Panc1 (cell line): ENCODE measurements around the gene CD44. TPM values are rescaled to one million over a fixed set of nuclear protein-coding genes. Genes with fewer than 3 reads are reported as not detected.

Experiments used
- ATAC-seq: fragments of 200-7000 bp; cut with Tn5 transposase; 2 replicates; pipeline ENCODE4 v1.9.1; 2020; ENCODE audit warnings: mild to moderate bottlenecking, moderate library complexity
- Bru-seq: library from RNA; stranded (reverse); fragments of 400-500 nt; gene quantifications from one replicate; lab custom pipeline; 2021; lab: Mats Ljungman, UMichigan
- BruChase-seq, 2 experiments: library from RNA; stranded (reverse); fragments of 400-500 nt; gene quantifications; one replicate each; lab custom pipeline; 2021; lab: Mats Ljungman, UMichigan
- BruUV-seq: library from RNA; stranded (reverse); fragments of 400-500 nt; replicated peaks from 2 replicates; lab custom pipeline; 2021; lab: Mats Ljungman, UMichigan
- CTCF ChIA-PET: fragments of 300-600 bp; sonication (Branson Sonifier 250); formaldehyde crosslinking; loops from one replicate; lab custom pipeline; 2022; ENCODE audit warnings: antibody characterized with exemption; lab: Charles Lee
- POLR2A ChIA-PET: fragments of 300-600 bp; sonication (Branson Sonifier 250); formaldehyde crosslinking; loops from one replicate; lab custom pipeline; 2022; ENCODE audit warnings: antibody characterized with exemption; lab: Charles Lee
- DNase-seq: peaks from one replicate; pipeline ENCODE4 v3.0.0-alpha.2; 2010; ENCODE audit warnings: low read depth, low spot score
- H3K27ac ChIP-seq: 2 replicates; pipeline ENCODE4 v1.5.1; 2011; ENCODE audit warnings: mild to moderate bottlenecking, low read length, inconsistent platforms
- H3K27me3 ChIP-seq: fragments of 200-500 bp; sonication (Bioruptor generic); 2 replicates; pipeline ENCODE4 v1.6.0; 2014; ENCODE audit warnings: low read length, inconsistent platforms; ENCODE audit not compliant: control insufficient read depth, insufficient read depth
- H3K36me3 ChIP-seq: fragments of 200-500 bp; sonication (Bioruptor generic); 2 replicates; pipeline ENCODE4 v1.5.1; 2014; ENCODE audit warnings: inconsistent platforms, mild to moderate bottlenecking, low read length, moderate library complexity; ENCODE audit not compliant: control insufficient read depth, insufficient read depth
- H3K4me1 ChIP-seq: 2 replicates; pipeline ENCODE4 v1.5.1; 2011; ENCODE audit warnings: inconsistent platforms, mild to moderate bottlenecking, low read length, moderate library complexity; ENCODE audit not compliant: control insufficient read depth, insufficient read depth
- H3K4me3 ChIP-seq, 2 experiments: 2 replicates each; pipeline ENCODE4 v1.5.1; 2011 to 2012; ENCODE audit warnings: low read depth in 2 of 2, low read length in 2 of 2, mild to moderate bottlenecking in 2 of 2, inconsistent platforms in 1 of 2, moderate library complexity in 1 of 2
- H3K9me3 ChIP-seq: fragments of 200-500 bp; sonication (Bioruptor generic); 2 replicates; pipeline ENCODE4 v1.5.1; 2014; ENCODE audit warnings: low read depth, mild to moderate bottlenecking, inconsistent platforms, low read length, moderate library complexity; ENCODE audit not compliant: control insufficient read depth, insufficient read depth
- CTCF ChIP-seq: fragments of 450-650 bp; IDR thresholded peaks from 2 replicates; pipeline ENCODE4 v1.5.1; 2017; ENCODE audit warnings: mild to moderate bottlenecking
- POLR2AphosphoS5 ChIP-seq: IDR thresholded peaks from 2 replicates; pipeline ENCODE4 v1.6.1; 2012; ENCODE audit warnings: mild to moderate bottlenecking, low read depth, low read length, moderate library complexity
- REST ChIP-seq, 2 experiments: IDR thresholded peaks; 2 replicates each; pipeline ENCODE4 v1.6.1; 2011 to 2012; ENCODE audit warnings: low read depth in 2 of 2, control low read depth in 1 of 2, low read length in 1 of 2, mild to moderate bottlenecking in 1 of 2, moderate library complexity in 1 of 2; ENCODE audit not compliant: insufficient read depth in 1 of 2
- SIN3A ChIP-seq: IDR thresholded peaks from 2 replicates; pipeline ENCODE4 v1.6.1; 2012; ENCODE audit warnings: low read depth, mild to moderate bottlenecking, low read length, moderate library complexity, borderline replicate concordance; ENCODE audit not compliant: insufficient read depth
- TCF7L2 ChIP-seq: IDR thresholded peaks from 2 replicates; pipeline ENCODE4 v1.6.1; 2011; ENCODE audit warnings: mild to moderate bottlenecking, low read depth, low read length, inconsistent platforms
- in situ Hi-C: cut with HindIII; loops from 2 replicates; pipeline ENCODE4 v1.10.0; 2016; ENCODE audit warnings: low sequenced_read_pairs, low pct_unique_long_range_greater_than_20kb
- intact Hi-C: fragments of 100-400 bp; cut with micrococcal nuclease; formaldehyde crosslinking; loops from one replicate; pipeline ENCODE4 v1.10.0; 2022; ENCODE audit not compliant: unreplicated experiment
- long read RNA-seq: library from polyadenylated mRNA; unstranded; transcript quantifications from one replicate; pipeline ENCODE4 v2.0.0, GENCODE V29; 2021; ENCODE audit not compliant: unreplicated experiment
- polyA plus RNA-seq: library from polyadenylated mRNA; unstranded; fragments of >200 nt; gene quantifications from one replicate; pipeline ENCODE4 v1.2.1, GENCODE V29; 2012; ENCODE audit warnings: missing spikeins; ENCODE audit not compliant: insufficient read length
- total RNA-seq: library from RNA; stranded (reverse); gene quantifications from one replicate; pipeline ENCODE4 v1.2.1, GENCODE V29; 2021; ENCODE audit not compliant: unreplicated experiment

Gene CD44
- total RNA-seq = 1,819 TPM
- 1,270 TPM for polyA plus RNA-seq
- percentile 100 among the genes with signal in this experiment for Bru-seq, nascent RNA
- percentile 99 among the genes with signal in this experiment for BruChase-seq, experiment 1, labeled RNA remaining after a 2-hour chase
- percentile 99 among the genes with signal in this experiment for BruChase-seq, experiment 2, labeled RNA remaining after a 6-hour chase
- long read RNA-seq, full-length matches to known transcripts = 1,058 of 2,275 reads
- long read RNA-seq, partial matches to known transcripts = 1,075 of 2,275 reads
- long read RNA-seq, other reads (novel, unspliced or antisense) = 142 of 2,275 reads

- ChIA-PET POLR2A (interaction anchor here (0.5 to 2.2 kb wide), 13 partner anchors 8 to 214 kb away, joined by 3 to 18 read pairs (median 5); no protein-coding TSS in a partner anchor), CTCF (no interaction called here)
- Histone ChIP-seq H3K27ac (peak within 1 kb of the TSS; percentile 97), H3K9me3 (no peaks in the 10 kb centered on the region), H3K36me3 (peaks cover 14% of the 10 kb centered on the region), H3K4me3 (peak within 1 kb of the TSS; percentile 95 to 98), H3K27me3 (no peaks in the 10 kb centered on the region), H3K4me1 (peaks cover 55% of the 10 kb centered on the region)
- intact Hi-C loops = no loop called here
- DNase-seq (no peak), ATAC-seq (peak; percentile 78)
- in situ Hi-C loops = no loop called here
- BruUV-seq = no TSS peak
- TF ChIP-seq SIN3A = peak; percentile 63; the same call in 1 of the 2 replicates
- TF ChIP-seq POLR2AphosphoS5 = peak; percentile 98
- no peak; the same call in 1 of the 2 replicates for TF ChIP-seq TCF7L2
- peak in 1 of 2 experiments; percentile 64; a peak in 1 of 4 replicates for TF ChIP-seq REST (IDR thresholded peaks at IDR 0.05; ENCODE audit: insufficient read depth in 1 of 2, low read depth in 2 of 2, low read length in 1 of 2)
- no peak for TF ChIP-seq CTCF
These were observed at the start of gene CD44 for GRCh38 chr11:35138943-35139721. CD44 (plus strand) TSS chr11:35139171; CDS start chr11:35139304, 133 bp downstream.

GRCh38 chr11:35089666-35090065 lies 49.3 kb upstream of the CD44 start:
- Histone ChIP-seq H3K9me3 (peaks cover 3% of the 10 kb centered on the region; the same call in 1 of the 2 replicates), H3K36me3 (no peaks in the 10 kb centered on the region), H3K4me1 (peaks cover 5% of the 10 kb centered on the region), H3K27me3 (no peaks in the 10 kb centered on the region), H3K4me3 (no peak overlapping the region), H3K27ac (peak overlapping the region; percentile 40; the same call in 1 of the 2 replicates)
- intact Hi-C loops (no loop called here), in situ Hi-C loops (no loop called here)
- ChIA-PET CTCF (no interaction called here), POLR2A (no interaction called here)
- no peak for TF ChIP-seq SIN3A
- no peak for TF ChIP-seq POLR2AphosphoS5
- no peak for TF ChIP-seq REST (IDR thresholded peaks at IDR 0.05; ENCODE audit: insufficient read depth in 1 of 2, low read depth in 2 of 2, low read length in 1 of 2)
- no peak for TF ChIP-seq TCF7L2
- no peak for TF ChIP-seq CTCF
- DNase-seq = no peak
- ATAC-seq = no peak
- no TSS peak for BruUV-seq
